ENCODE measurements around the gene TAX1BP3.

TAX1BP3 gene

DNA sequence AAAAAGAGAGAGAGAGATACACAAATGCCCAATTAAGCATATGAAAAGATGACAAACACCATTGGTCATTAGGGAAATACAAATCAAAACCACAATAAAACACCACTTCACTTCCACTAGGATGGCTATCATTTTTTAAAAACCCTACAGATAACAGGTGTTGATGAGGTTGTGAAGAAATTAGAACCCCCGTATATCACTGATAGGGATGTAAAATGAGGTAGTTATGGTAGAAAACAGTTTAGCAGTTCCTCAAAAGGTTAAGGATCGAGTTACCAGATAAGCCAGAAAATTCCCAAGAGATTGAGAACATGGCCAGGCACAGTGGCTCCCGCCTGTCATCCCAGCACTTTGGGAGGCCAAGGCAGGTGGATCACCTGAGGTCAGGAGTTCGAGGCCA, 24.8 kb upstream of the TAX1BP3 start:
- Mint-ChIP-seq H3K27ac (no peak overlapping the region), H3K27me3 (no peaks in the 10 kb centered on the region)

DNA sequence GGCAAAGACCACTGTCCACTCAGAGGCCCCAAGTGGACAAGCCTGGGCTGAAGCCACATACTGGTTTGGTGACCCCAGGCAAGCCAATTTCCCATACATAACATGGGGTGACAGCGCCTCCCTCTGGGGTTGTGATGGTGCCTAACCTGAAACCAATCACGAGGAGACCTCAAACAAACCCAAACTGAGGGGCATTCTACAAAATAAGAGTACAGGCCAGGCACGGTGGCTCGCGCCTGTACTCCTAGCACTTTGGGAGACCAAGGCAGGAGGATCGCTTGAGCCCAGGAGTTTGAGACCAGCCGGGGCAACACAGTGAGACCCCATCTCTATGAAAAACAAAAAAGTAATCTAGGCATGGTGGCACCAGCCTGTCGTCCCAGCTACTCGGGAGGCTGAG, 24.0 kb upstream of the TAX1BP3 start:
- no peak overlapping the region for H3K4me3 Mint-ChIP-seq
- H3K27me3 Mint-ChIP-seq = no peaks in the 10 kb centered on the region
- peaks cover 3% of the 10 kb centered on the region for H3K36me3 Mint-ChIP-seq
- no peaks in the 10 kb centered on the region for H3K9me3 Mint-ChIP-seq (ENCODE audit: low read depth)
- H3K27ac Mint-ChIP-seq = no peak overlapping the region
- H3K4me1 Mint-ChIP-seq (ENCODE audit: low read depth) = peaks cover 19% of the 10 kb centered on the region

More for the DNA sequence above, 24.8 kb upstream of the TAX1BP3 start:
- Mint-ChIP-seq H3K9me3 (ENCODE audit: low read depth) (no peaks in the 10 kb centered on the region), H3K4me3 (no peak overlapping the region), H3K4me1 (ENCODE audit: low read depth) (peaks cover 19% of the 10 kb centered on the region), H3K36me3 (peaks cover 3% of the 10 kb centered on the region)

DNA sequence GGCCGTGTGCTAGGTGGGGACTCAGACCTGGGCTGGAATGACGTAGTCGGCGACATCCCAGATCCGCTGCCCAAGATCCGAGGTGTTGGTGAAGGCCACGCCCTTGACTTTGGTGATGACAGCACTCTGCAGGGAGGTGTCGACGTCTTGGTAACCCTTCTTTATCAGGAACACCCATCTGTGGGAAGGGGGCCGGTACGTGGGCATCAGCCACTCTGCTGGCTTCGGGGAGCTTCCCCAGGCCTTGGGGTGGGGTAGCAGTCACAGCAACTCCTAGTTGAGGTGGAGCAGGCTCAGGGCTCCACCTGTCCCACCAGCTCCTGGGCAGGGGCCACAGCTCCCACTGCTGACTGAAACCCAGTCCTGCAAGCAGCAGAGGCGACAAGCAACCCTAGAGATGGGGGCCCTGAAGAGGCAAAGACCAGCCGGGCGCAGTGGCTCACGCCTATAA, 23.3 kb upstream of the TAX1BP3 start:
- H3K9me3 Mint-ChIP-seq (ENCODE audit: low read depth) = no peaks in the 10 kb centered on the region
- no peaks in the 10 kb centered on the region for H3K27me3 Mint-ChIP-seq
- no peak overlapping the region for H3K4me3 Mint-ChIP-seq
- peaks cover 17% of the 10 kb centered on the region for H3K4me1 Mint-ChIP-seq (ENCODE audit: low read depth)
- no peak overlapping the region for H3K27ac Mint-ChIP-seq
- H3K36me3 Mint-ChIP-seq = peaks cover 3% of the 10 kb centered on the region

DNA sequence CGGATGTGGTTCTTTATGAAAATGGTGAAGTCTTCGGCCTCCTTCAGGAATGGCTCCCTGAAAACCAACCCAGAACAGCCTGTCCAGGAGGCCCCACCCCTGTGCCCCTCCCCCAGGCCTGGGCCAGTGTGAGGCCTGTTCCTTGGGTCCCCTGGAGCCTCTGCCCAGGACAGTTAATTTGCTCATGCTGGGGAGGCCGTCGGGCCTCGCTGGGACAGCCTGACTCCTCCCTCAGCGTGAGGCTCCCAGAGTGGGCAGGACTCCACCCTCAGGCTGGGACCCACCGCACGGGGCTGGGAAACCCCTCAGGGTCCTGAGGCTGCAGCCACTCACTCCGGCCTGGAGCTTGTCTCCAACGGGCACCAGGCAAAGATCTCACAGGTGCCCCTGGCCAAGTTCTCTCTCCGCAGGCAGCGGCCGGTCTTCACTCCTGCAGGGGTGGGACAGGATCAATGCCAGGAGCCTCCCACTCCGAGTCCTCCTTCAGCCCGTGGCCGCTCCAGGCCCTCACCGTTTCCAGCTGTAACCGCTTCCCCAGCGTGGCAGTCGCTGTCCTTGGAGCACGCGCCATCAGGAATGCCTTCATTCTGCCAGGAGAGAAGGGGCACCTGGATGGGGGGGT, 21.8 kb upstream of the TAX1BP3 start:
- Mint-ChIP-seq H3K27ac (no peak overlapping the region), H3K9me3 (ENCODE audit: low read depth) (no peaks in the 10 kb centered on the region), H3K36me3 (peaks cover 3% of the 10 kb centered on the region)

DNA sequence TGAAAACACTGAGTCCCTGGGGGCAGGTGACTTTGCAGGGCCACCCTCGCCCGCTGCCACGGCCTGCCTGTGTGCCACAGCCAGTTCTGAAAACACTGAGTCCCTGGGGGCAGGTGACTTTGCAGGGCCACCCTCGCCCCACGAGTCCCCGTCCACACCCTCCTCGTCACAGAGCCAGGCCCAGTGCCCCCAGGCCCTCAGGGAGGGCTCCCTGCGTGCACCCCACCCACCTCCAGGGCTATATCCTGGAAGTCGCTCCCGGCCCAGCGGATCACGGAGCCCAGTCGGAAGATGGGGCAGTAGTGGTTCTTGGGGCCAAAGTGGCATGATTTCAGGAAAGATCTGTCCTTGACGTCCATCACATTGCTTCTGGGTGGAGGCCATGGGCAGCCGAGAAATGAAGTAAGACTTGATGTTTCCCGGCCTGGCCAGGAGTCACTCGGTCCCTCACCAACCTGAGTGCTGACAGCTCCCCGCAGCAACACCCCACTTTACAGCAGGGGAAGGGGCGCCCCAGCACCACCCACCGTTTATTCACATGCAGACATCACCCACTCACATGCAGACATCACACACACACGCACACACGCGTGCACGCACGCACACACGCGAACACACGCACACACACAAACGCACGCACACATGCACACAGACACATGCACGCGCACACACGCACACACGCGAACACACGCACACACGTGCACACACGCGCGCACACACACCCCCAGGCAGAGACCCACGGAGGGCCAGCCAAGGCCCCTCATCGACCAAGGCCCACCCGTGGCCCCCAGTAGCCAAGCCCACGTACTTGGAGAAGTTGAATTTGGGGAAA, 21.1 kb upstream of the TAX1BP3 start:
- Mint-ChIP-seq H3K36me3 (peaks cover 3% of the 10 kb centered on the region), H3K4me3 (no peak overlapping the region), H3K9me3 (ENCODE audit: low read depth) (no peaks in the 10 kb centered on the region), H3K27me3 (no peaks in the 10 kb centered on the region), H3K27ac (no peak overlapping the region), H3K4me1 (ENCODE audit: low read depth) (peaks cover 13% of the 10 kb centered on the region)

More for the DNA sequence above, 21.8 kb upstream of the TAX1BP3 start:
- Mint-ChIP-seq H3K27me3 (no peaks in the 10 kb centered on the region), H3K4me3 (no peak overlapping the region), H3K4me1 (ENCODE audit: low read depth) (peaks cover 15% of the 10 kb centered on the region)

DNA sequence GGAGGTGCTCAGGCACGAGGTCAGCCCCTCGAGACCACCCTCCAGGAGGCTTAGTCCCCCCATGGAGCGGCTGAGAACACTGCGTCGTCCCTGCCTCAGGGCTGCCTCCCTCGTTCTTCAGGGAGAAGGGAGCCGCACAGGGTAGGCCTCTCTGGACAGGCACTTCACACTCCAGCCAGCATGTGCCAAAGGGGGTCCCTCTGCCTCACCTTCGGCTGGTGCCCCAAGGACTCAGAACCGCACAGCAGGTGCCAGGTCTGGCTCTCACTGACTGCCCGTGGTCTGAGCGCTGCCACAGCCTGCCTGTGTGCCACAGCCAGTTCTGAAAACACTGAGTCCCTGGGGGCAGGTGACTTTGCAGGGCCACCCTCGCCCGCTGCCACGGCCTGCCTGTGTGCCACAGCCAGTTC, 20.5 kb upstream of the TAX1BP3 start:
- H3K27ac Mint-ChIP-seq = no peak overlapping the region
- peaks cover 3% of the 10 kb centered on the region for H3K36me3 Mint-ChIP-seq
- H3K4me3 Mint-ChIP-seq = no peak overlapping the region
- peaks cover 7% of the 10 kb centered on the region for H3K4me1 Mint-ChIP-seq (ENCODE audit: low read depth)
- no peaks in the 10 kb centered on the region for H3K9me3 Mint-ChIP-seq (ENCODE audit: low read depth)
- no peaks in the 10 kb centered on the region for H3K27me3 Mint-ChIP-seq

DNA sequence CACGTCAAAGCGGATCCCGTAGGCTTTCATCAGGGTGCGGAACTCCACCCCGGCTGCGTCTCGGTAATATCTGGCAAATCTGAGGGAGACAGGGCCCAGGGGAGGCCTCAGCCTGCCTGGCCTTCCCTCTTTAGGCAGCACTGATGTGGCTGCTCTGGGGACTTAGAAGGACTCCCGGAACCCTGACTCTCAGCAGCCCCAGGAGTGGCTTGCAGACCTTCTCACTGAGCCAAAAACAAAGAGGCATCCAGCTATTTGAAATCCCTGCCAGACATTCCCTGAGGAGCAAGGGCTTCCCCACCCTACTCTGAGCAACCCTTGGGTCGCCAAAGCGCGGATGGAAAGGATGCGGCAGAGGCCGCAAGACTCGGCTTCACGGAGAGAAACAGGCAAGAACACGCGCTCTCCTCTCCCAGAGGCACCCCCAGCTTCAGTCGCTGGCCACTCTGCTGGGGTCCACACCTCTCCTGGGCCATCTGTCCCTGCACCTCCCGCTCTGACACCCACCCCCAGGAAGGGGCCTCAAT, 19.7 kb upstream of the TAX1BP3 start:
- Mint-ChIP-seq H3K36me3 (peaks cover 3% of the 10 kb centered on the region), H3K4me3 (no peak overlapping the region), H3K27me3 (no peaks in the 10 kb centered on the region), H3K4me1 (ENCODE audit: low read depth) (peaks cover 7% of the 10 kb centered on the region), H3K9me3 (ENCODE audit: low read depth) (no peaks in the 10 kb centered on the region), H3K27ac (no peak overlapping the region)

DNA sequence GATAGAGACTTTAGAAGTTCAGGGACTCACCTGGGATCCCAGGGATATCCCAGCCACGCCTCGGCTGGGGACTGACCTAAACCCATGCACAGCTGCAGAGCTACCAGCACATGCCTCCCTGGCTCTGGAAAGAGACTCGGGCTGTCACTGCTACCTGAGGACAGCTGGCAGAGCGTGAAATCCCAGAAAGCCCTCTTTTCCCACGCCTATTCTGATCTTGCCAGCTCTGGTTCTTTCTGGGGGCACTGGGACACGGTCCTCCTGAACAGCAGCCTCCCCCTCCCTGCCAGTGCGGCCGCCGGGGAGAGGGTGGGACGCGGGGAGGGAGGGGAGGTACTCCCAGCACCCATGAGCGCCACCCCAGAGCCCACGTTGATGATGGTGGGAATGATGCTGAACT, 16.8 kb upstream of the TAX1BP3 start:
- H3K4me1 Mint-ChIP-seq (ENCODE audit: low read depth) = peaks cover 6% of the 10 kb centered on the region
- H3K4me3 Mint-ChIP-seq = no peak overlapping the region
- H3K27ac Mint-ChIP-seq = no peak overlapping the region
- peaks cover 3% of the 10 kb centered on the region for H3K36me3 Mint-ChIP-seq
- H3K27me3 Mint-ChIP-seq = no peaks in the 10 kb centered on the region
- H3K9me3 Mint-ChIP-seq (ENCODE audit: low read depth) = no peaks in the 10 kb centered on the region

DNA sequence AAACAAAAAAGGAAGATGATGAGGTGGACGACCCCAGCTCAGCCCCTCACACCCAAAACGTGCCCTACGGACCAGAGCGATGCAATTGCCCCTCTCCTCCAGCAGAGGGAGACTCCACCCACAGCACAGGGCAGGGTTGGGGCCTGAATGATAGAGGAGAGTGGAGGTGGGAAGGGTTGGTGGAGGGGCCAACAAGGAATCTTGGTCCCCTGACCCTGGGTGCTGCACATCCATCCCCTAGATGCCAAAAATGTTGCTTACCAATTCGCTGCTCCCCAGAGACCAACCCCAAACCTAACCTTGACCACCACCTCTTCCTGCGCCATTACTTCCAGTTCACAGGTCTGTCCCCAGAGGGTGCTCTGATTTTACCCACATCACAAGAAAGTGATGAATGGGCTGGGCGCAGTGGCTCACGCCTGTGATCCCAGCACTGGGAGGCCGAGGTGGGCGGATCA, 14.7 kb upstream of the TAX1BP3 start:
- H3K9me3 Mint-ChIP-seq (ENCODE audit: low read depth) = no peaks in the 10 kb centered on the region
- no peaks in the 10 kb centered on the region for H3K36me3 Mint-ChIP-seq
- peaks cover 6% of the 10 kb centered on the region for H3K4me1 Mint-ChIP-seq (ENCODE audit: low read depth)
- H3K27me3 Mint-ChIP-seq = no peaks in the 10 kb centered on the region
- no peak overlapping the region for H3K27ac Mint-ChIP-seq
- no peak overlapping the region for H3K4me3 Mint-ChIP-seq

DNA sequence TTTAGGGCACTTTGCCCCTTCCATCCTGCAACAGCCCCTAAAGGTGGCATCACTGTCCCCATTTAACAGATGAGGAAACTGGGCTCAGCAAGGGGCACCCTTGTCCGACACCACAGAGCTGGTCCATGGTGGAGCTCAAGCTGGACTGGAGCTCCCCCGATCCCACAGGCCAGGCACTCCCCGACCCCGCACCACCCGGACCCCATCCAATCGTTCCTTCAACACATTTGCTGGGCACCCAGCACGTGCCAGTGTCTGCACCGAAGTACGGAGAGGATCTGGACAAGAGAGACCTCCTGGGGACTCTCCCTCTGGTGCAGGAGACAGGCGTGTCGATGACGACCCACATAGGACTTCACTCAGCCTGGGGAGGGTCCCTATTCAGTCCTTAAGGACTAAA, 13.7 kb upstream of the TAX1BP3 start:
- Mint-ChIP-seq H3K9me3 (ENCODE audit: low read depth) (no peaks in the 10 kb centered on the region), H3K4me3 (no peak overlapping the region), H3K36me3 (no peaks in the 10 kb centered on the region), H3K27ac (no peak overlapping the region), H3K27me3 (no peaks in the 10 kb centered on the region), H3K4me1 (ENCODE audit: low read depth) (peaks cover 6% of the 10 kb centered on the region)

DNA sequence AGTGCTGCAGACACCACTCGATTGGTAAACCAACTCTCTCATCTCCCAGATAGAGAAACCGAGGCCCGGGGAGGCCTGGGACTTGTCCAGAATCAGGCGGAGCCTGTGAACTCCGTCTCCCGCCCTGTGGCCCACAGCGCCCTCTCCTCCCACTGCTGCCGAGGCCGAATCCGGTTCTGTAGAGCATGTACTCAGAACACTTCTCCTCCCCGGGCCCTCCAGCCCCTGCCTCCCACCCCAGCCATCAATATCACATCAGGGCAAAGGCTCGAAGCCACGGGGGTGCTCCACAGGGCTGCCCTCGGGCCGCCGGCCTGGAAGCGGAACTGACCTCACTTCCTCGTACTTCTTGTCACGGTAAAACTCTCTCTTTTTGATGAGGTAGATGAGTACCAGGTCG, 13.2 kb upstream of the TAX1BP3 start:
- Mint-ChIP-seq H3K4me1 (ENCODE audit: low read depth) (peaks cover 6% of the 10 kb centered on the region), H3K27ac (no peak overlapping the region), H3K9me3 (ENCODE audit: low read depth) (no peaks in the 10 kb centered on the region), H3K27me3 (no peaks in the 10 kb centered on the region), H3K36me3 (no peaks in the 10 kb centered on the region), H3K4me3 (no peak overlapping the region)

DNA sequence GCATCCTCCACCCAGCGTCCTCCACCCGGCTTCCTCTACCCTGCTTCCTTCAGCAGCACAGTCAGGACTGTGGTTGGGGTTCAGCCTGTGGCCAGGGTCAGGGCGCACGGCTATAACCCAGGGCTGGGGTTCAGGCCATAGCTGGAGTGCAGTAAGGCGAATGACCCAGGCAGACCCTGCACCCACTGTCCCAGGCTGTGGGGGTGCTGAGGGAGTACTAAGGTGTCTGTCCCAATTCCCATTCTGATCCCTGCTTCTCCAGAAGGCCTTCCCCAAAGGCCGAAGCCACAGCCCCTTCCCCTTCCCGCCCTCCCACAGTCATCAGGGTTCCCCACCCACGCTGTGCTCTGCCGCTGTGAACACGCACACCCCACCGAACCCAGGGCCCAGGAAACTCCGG, 12.7 kb upstream of the TAX1BP3 start:
- H3K4me1 Mint-ChIP-seq (ENCODE audit: low read depth) = peaks cover 6% of the 10 kb centered on the region
- H3K27me3 Mint-ChIP-seq = no peaks in the 10 kb centered on the region
- no peak overlapping the region for H3K4me3 Mint-ChIP-seq
- H3K36me3 Mint-ChIP-seq = no peaks in the 10 kb centered on the region
- H3K27ac Mint-ChIP-seq = no peak overlapping the region
- H3K9me3 Mint-ChIP-seq (ENCODE audit: low read depth) = no peaks in the 10 kb centered on the region

DNA sequence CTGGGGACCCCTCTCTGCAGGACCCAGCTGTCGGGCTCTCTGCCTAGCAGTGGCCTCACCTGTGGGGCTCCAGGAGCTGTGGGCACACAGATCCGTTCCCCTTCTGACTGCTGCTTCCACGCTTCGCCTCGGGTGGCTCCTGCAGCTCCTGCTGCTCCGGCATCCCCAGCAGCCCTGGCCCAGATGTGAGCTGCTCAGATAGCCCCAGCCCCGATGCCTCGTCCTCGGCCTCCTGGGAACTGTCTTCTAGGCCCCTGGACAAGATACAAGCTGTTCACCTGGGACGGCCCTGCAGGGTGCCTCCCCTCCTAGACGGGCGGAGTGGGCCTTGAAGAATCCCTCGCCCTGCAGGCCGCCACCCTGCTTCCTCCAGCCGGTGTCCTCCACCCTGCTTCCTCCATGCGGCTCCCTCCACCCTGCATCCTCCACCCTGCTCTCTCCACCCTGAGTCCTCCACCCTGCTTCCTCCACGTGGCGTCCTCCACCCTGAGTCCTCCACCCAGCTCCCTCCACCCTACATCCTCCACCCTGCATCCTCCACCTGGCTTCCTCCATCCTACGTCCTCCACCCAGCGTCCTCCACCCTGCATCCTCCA, 11.3 kb upstream of the TAX1BP3 start:
- Mint-ChIP-seq H3K4me3 (no peak overlapping the region), H3K4me1 (ENCODE audit: low read depth) (peaks cover 6% of the 10 kb centered on the region)

DNA sequence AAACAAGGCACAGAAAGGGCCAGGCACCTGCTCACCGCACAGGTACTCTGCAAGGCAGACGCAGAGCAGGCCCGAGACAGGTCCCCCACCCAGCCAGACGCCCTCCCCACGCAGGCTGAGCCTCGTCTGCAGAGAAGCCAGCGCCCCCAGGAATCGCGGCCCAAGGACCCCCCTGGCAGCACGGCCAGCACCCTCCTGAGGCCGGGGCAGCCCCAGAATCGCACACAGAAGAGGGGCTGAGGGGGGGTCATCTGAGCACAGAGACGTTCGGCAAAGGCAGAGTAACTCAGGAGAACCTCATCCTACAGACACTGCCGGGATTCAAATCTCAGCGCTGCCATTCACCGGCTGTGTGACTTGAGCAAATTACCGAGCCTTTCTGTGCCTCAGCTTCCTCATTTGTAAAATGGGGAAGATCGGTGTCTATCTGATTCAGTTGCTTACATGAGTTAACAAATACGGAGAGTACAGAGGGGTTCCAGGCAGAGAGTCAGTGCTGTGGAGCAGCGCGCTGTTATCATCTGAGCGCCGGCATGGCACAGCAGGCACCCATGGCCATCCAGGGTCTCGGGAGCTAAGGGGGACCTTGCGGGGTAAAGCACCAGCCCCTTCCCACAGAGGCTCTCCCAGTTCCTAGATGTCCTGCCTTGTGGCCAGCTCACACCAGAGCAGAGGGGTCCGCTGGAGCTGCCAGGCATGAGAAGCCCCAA, 10.6 kb upstream of the TAX1BP3 start:
- no peak overlapping the region for H3K27ac Mint-ChIP-seq

More for the DNA sequence above, 11.3 kb upstream of the TAX1BP3 start:
- no peaks in the 10 kb centered on the region for H3K27me3 Mint-ChIP-seq
- H3K9me3 Mint-ChIP-seq (ENCODE audit: low read depth) = no peaks in the 10 kb centered on the region
- no peak overlapping the region for H3K27ac Mint-ChIP-seq
- H3K36me3 Mint-ChIP-seq = peaks cover 1% of the 10 kb centered on the region

More for the DNA sequence above, 10.6 kb upstream of the TAX1BP3 start:
- H3K27me3 Mint-ChIP-seq = no peaks in the 10 kb centered on the region
- no peak overlapping the region for H3K4me3 Mint-ChIP-seq
- no peaks in the 10 kb centered on the region for H3K9me3 Mint-ChIP-seq (ENCODE audit: low read depth)
- peaks cover 2% of the 10 kb centered on the region for H3K36me3 Mint-ChIP-seq
- H3K4me1 Mint-ChIP-seq (ENCODE audit: low read depth) = peaks cover 6% of the 10 kb centered on the region

Data from activated naive CD8-positive, alpha-beta T cell (primary cell).